ENCODE results near the gene OR1K1.

GRCh38 chr9:122819326-122819725, 19.4 kb downstream of the OR1K1 start:
- TF ChIP-seq, protein P1, sequence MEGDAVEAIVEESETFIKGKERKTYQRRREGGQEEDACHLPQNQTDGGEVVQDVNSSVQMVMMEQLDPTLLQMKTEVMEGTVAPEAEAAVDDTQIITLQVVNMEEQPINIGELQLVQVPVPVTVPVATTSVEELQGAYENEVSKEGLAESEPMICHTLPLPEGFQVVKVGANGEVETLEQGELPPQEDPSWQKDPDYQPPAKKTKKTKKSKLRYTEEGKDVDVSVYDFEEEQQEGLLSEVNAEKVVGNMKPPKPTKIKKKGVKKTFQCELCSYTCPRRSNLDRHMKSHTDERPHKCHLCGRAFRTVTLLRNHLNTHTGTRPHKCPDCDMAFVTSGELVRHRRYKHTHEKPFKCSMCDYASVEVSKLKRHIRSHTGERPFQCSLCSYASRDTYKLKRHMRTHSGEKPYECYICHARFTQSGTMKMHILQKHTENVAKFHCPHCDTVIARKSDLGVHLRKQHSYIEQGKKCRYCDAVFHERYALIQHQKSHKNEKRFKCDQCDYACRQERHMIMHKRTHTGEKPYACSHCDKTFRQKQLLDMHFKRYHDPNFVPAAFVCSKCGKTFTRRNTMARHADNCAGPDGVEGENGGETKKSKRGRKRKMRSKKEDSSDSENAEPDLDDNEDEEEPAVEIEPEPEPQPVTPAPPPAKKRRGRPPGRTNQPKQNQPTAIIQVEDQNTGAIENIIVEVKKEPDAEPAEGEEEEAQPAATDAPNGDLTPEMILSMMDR (conservative IDR thresholded peaks at IDR 0.05): no peak
- TF ChIP-seq EZH2 (IDR thresholded peaks at IDR 0.05; ENCODE audit: low read depth): no peak

Data from PC-9 (cell line).